ENCODE data around the gene ANKRD11.

ANKRD11 gene

GRCh38 chr16:89489898-89490438 is 393 bp downstream of the ANKRD11 start:
- peak overlapping the region; percentile 97 for H3K4me3 ChIP-seq (ENCODE audit: low read depth, low read length)
- no peak for TF ChIP-seq CTCF (IDR thresholded peaks at IDR 0.05; ENCODE audit: insufficient read depth, low read depth, low read length, missing control alignments)
- no peak for DNase-seq (ENCODE audit: low read depth)

- peak; percentile 18 for TF ChIP-seq CTCF (IDR thresholded peaks at IDR 0.05; ENCODE audit: insufficient read depth, low read depth, low read length, missing control alignments)
- H3K4me3 ChIP-seq (ENCODE audit: low read depth, low read length), result peak overlapping the region; percentile 97
- DNase-seq (ENCODE audit: low read depth), result peak; percentile 95
These were observed 1.1 kb downstream of the ANKRD11 start for GRCh38 chr16:89489040-89489897.

DNA sequence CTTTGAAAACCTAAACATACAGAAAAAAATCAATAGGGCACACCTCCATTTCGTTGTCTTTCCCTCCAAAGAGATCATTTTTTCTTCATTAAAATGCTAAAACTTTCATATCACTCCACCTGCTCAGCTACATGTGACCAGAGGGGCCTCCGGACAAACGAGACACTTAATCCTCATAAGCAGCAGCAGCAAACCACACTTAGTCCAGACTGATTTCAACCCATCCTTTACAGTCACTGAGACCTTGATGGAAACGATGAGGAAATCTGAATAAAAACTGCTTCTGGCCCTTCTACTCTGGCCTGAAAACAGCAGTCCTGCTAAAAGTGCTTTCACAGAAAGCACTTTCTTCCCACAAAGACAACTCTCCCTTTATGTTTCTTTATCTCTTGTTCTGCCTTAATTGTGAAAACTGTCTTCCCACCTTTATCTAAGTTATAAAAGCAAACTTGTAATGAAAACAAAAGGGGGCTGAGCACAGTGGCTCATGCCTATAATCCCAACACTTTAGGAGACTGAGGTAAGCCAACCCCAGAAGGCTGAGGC is 4.6 kb downstream of the ANKRD11 start:
- peak overlapping the region; percentile 34 for H3K4me3 ChIP-seq (ENCODE audit: low read depth, low read length)
- peak; percentile 38 for DNase-seq (ENCODE audit: low read depth)
- TF ChIP-seq CTCF (IDR thresholded peaks at IDR 0.05; ENCODE audit: insufficient read depth, low read depth, low read length, missing control alignments), result no peak

- DNase-seq (ENCODE audit: low read depth), result peak; percentile 88
- H3K4me3 ChIP-seq (ENCODE audit: low read depth, low read length), result peak overlapping the region; percentile 34
- no peak for TF ChIP-seq CTCF (IDR thresholded peaks at IDR 0.05; ENCODE audit: insufficient read depth, low read depth, low read length, missing control alignments)
These were observed 5.3 kb downstream of the ANKRD11 start for GRCh38 chr16:89484923-89485679.

GRCh38 chr16:89484041-89484501 is 6.3 kb downstream of the ANKRD11 start:
- H3K4me3 ChIP-seq (ENCODE audit: low read depth, low read length), result peak overlapping the region; percentile 34
- DNase-seq (ENCODE audit: low read depth), result peak; percentile 34
- no peak for TF ChIP-seq CTCF (IDR thresholded peaks at IDR 0.05; ENCODE audit: insufficient read depth, low read depth, low read length, missing control alignments)

- no peak for TF ChIP-seq CTCF (IDR thresholded peaks at IDR 0.05; ENCODE audit: insufficient read depth, low read depth, low read length, missing control alignments)
- DNase-seq (ENCODE audit: low read depth), result no peak
- no peak overlapping the region for H3K4me3 ChIP-seq (ENCODE audit: low read depth, low read length)
These were observed 7.5 kb downstream of the ANKRD11 start for GRCh38 chr16:89482817-89483205.
